22Rv1 (cell line): Measurements from ENCODE around the gene NBAS.

Experiments used
- ZFX ChIP-seq: fragments of 450-650 bp; IDR thresholded peaks from 2 replicates; pipeline ENCODE4 v1.6.1; 2017; ENCODE audit warnings: antibody characterized with exemption, borderline replicate concordance
- TF ChIP-seq, protein P1 (sequence below): fragments of 450-650 bp; IDR thresholded peaks from 2 replicates; pipeline ENCODE4 v1.5.1; 2017; ENCODE audit warnings: mild to moderate bottlenecking

DNA sequence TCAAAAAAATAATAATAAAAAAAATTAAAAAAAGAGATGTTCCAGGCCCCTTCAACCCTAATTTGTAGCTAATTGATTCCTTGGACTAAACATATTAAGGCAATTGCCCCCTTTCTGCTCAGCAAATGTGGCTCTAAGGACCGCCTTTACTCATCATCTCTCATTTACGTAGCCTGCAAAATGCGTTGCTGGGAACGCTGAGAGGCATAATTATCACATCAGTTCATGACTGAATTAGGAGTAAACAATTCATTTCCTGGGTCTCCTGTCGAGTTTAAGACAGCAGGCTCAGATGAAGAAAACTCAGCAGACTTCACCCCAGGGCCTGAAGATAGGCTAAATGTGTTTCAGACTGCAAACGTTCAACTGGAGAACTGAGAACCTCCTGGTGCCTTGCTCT is 413.5 kb downstream of the NBAS start:
- TF ChIP-seq ZFX, result no peak
- TF ChIP-seq, protein P1, sequence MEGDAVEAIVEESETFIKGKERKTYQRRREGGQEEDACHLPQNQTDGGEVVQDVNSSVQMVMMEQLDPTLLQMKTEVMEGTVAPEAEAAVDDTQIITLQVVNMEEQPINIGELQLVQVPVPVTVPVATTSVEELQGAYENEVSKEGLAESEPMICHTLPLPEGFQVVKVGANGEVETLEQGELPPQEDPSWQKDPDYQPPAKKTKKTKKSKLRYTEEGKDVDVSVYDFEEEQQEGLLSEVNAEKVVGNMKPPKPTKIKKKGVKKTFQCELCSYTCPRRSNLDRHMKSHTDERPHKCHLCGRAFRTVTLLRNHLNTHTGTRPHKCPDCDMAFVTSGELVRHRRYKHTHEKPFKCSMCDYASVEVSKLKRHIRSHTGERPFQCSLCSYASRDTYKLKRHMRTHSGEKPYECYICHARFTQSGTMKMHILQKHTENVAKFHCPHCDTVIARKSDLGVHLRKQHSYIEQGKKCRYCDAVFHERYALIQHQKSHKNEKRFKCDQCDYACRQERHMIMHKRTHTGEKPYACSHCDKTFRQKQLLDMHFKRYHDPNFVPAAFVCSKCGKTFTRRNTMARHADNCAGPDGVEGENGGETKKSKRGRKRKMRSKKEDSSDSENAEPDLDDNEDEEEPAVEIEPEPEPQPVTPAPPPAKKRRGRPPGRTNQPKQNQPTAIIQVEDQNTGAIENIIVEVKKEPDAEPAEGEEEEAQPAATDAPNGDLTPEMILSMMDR, result no peak
